GM21737 (cell line): Measurements from ENCODE around the gene KCTD15.
"Not testable (repeated sequence)": the region's sequence is repeated elsewhere in the genome, so short reads cannot be mapped to it uniquely, and the experiment has no call there.

Source experiments
- ATAC-seq: cut with Tn5 transposase; IDR thresholded peaks from one replicate; pipeline ENCODE4 v1.9.1; 2021; ENCODE audit warnings: mild to moderate bottlenecking, moderate library complexity; ENCODE audit not compliant: unreplicated experiment

Gene KCTD15

DNA sequence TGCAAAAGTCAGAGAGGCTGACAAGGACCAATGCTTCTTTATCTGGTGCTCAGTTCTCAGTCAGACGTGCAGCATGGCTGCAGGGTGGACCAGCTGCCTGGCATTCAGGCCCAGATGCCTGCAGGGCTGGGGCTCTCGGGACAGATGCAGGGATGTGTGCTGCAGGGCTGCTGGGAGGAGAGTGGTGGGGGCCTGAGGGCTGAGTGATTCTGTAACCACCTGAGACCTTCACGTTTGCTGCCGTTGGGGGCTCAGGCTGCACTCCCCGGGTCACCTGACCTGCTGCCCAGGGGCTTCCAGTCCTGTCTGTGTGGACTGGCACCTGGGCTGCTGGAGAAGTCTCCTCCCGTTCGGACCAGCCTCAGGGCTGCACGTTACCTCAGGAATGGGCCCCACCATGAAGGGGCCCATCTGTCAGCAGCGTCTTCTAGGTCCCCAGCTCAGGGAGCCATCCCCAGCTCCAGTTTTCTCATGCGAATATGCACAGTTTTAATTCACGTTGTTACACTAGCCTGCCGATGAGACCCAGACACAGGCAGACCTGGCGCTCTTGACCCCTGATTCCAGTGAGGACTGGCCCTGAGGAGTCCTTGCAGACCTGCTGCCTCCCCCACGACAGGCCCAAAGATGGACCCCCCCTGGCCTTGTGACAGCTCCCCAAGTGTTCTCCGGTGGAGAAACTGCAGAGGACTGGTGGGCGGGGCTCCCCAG, 16.9 kb downstream of the KCTD15 start:
- ATAC-seq = no peak

DNA sequence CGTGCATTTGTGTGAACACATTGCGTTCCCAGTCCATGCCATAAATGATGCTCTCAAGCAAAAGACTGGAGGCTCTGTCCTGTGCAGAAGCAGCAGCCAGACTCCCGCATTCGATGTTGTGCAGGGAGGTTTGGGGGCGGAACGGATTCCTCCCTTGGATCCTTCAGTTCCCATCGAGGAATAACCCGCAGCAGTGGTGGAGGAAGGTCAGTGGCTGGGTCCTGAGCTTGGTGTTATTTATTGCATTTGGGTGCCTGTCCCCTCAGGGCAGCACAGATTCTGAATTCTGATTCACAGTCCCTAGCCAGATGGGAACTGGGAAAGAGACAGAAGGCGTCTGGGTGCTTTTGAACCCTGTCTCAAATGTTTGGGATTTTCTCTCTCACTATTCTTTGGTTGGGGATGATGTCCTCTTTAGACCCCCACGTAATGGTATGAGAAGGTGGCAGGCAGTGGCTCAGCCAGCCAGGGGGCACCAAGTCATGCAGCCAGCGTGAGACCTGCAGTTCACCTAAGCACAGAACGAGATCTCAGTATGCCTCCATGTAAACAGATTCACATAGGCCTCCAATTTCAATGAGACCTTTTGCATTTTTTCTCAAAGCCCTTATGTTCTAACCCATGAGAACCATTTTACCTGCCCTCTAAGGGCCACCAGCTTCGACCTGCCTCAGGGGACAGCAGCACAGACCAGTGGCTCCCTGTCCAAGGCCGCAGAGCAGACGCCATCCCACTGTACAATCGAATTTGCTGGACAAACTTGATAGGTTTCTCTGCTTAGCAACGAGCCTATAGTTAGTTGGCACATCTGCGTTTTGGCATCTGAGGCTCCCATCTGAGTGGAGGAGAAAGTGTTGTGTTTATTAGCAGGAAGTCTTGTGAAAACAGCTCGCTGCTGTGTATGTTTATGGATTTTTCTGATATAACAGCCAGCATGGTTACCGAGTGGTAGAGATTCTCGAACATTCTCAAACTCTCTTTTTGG, 17.8 kb downstream of the KCTD15 start:
- no peak for ATAC-seq

DNA sequence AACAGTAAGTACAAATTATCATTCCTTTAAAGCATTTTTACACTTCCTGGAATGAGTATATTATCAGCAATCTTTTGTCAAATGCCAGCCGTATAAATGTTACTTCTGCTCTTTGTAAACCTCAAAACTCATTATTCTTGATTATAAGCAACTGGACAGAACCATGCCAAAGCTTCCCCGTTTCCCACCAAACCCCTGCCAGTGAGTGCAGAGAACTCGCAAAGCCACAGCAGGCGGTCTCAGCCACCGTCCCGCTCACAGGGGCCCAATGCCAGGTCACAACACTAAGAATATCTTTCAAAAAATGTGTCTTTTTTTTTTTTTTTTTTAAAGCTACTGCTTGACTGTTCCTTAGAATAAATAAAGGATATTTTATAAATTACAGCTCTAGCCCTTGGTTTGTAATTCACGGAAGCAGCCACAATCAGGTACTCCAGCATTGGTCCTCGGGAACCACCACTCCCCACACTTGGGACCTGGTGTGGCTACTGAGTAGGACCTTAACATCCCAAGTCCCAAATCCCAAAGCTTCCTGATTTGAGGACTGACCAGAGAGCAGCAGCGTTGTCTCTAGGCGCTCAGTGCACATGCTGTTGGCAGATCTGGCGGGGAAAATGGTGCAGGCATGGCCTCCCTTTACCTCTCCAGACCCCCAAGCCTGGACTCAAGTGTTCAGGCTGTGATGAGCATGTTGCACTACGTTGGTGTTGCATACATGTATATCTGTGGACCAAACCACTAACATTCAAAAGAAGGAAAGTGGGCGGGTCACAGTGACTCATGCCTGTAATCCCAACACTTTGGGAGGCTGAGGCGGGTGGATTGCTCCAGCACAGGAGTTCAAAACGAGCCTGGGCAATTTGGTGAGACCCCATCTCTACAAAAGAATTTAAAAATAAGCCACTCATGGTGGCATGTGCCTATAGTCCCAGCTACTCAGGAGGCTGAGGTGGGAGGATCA, 19.0 kb downstream of the KCTD15 start:
- ATAC-seq = no peak

DNA sequence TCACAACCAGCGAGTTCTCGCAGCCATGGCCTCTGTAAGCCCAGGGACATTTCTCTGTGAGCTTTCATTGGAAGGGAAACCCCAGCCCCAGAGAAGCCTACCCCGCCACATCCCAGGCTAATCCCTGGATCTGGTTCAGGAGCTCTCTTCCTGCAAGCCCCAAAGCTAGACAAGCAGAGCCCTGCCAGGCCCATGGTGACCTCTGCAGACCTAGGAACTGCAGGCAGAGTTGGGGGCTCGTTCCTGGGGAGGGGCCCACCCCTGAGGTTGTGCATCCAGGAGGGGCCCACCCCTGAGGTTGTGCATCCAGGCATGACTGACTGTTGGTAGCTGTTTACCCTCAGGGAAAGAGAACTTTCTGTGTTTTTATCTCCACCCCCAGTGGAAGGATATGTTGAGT, 21.7 kb downstream of the KCTD15 start:
- no peak for ATAC-seq

DNA sequence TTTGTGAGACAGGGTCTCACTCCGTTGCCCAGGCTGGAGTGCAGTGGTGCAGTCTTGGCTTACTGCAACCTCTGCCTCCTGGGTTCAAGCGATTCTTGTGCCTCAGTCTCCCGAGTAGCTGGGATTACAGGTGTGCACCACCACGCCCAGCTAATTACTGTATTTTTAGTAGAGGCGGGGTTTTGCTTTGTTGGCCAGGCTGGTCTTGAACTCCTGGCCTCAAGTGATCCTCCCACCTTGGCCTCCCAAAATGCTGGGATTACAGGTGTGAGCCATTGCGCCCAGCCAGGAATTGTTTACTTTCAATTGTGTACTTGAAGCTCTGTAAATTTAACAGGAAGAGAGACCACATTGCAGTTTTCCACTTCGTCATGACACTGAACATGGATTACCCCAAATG, 22.4 kb downstream of the KCTD15 start:
- ATAC-seq = not testable (repeated sequence)

DNA sequence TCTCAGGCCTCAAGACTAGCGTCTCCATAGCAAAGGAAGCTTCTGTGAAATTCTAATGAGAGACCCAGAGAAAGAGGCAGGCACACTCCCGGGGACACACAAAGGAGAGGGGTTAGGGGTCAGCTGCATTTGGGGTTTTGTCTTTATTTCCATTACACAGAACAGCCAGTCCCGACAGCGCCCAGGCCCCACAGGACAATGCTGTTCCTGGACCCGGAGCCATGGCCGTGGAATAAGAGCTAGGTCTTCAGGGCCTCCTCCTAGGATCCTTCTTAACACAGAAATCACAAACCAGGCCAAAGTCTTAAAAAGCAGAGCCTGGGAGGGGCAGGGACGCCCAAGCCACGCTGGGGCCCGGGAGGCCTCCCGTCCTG, 22.8 kb downstream of the KCTD15 start:
- no peak for ATAC-seq

DNA sequence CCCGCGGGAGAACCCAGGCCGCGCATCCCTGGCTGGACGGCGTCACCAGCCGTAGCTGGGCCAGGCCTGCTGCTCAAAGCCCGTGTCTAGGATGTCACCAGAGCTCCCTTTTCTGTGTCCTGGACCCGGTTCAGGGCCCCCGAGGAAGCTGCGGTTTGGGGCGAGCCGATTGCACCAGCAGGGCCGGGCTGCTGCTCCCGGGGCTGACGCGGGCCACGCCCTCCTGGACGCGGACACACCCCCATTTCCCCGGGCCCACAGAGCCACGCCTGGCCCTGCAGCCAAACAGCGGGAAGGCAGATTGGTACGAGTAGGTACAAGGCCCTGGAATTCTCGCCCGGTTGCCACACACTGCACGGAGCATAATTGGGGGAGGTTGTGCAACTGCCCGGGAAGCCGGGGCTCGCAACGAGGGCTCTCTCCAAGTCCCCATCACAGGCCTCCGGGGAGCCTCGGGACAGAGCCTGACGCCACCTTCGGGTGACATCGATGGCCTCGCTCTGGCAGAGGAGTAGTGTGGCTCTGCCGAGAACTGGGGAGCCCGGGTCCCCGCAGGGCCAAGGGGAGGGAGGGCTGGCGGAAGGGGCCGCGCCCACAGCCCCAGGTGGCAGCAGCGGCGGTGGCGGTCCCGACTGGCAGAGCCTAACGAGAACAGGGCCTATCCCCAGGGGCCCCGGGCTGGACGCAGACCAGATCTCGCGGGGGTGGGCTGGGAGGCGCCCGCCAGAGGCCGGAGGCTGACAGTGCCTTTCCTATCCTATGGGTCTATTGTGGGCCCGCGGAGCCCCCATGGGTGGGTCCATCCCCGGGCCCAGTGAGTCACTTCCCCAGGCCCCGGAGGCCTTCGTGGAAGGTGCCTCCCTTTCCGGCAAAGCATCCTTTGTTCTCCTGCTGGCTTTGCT, 23.5 kb downstream of the KCTD15 start:
- ATAC-seq = peak; percentile 64

DNA sequence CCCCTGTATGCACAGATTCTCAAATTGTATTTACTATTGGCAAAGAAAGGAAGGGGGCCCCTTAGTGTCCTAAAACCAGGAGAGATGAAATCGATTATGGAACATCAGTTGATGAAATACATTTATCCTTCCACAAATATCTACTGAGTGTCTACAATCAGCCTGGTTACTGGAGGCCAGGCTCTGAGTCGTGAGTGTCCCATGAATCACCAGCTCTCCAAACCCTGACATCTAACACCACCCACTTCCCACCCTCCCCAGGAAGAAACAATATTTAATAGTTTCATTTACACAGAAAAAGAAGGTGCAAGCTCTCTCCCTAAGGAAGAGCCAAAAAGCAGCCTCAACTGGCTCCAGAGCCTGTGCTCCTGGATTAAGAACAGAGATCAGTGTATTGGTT, 25.2 kb downstream of the KCTD15 start:
- no peak for ATAC-seq

DNA sequence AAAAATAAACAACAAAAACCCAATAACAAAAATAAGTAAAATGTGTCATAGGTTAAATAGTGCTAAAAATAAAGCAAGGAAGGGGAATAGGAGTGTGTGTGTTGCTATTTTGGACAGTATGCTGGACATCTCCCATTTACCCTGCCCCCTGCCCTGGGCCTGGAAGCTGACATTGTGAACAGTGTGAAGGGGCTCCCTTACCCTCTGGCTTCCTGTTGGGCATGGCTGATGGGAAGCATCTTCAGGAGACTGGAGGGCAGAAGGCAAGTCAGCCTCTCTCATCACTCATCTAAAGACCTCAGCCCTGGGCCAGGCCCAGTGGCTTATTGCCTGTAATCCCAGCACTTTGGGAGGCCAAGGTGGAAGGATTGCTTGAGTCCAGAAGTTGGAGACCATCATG, 26.7 kb downstream of the KCTD15 start:
- ATAC-seq = no peak

DNA sequence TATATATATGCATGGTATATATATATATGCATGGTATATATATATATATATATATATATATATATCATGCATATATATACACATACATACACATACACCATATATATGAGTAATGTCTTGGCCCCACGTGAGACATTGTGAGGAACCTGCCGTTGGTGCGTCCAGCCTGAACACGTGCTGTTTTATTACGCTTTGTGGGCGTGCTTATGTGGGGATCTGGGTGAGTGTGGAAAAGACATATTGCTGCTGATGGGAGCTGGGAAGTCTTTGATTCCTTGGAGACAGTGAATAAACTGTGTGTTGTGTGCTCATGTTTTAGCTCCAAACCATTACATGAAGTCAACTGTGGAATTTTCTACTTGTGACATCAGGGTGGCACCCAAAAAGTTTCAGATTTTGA, 28.9 kb downstream of the KCTD15 start:
- no peak for ATAC-seq

DNA sequence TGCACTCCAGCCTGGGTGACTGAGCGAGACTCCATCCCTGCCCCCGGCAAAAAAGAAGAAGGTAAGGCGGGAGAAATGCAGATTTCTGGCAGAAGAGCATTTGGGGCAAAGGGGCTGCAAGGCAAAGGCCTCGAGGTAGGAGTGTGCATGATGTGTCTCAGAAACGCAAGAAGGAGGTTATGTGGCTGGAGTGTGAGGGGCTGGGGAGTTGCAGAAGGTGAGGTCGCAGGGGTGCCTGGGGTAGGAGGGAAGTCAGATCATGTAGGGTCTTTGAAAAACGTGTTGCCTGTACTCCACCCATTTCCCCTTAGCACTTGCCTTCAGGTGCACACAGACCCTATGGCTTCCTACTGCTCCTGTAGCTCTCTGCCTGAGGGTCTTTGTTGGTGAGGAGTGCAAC, 29.9 kb downstream of the KCTD15 start:
- no peak for ATAC-seq

DNA sequence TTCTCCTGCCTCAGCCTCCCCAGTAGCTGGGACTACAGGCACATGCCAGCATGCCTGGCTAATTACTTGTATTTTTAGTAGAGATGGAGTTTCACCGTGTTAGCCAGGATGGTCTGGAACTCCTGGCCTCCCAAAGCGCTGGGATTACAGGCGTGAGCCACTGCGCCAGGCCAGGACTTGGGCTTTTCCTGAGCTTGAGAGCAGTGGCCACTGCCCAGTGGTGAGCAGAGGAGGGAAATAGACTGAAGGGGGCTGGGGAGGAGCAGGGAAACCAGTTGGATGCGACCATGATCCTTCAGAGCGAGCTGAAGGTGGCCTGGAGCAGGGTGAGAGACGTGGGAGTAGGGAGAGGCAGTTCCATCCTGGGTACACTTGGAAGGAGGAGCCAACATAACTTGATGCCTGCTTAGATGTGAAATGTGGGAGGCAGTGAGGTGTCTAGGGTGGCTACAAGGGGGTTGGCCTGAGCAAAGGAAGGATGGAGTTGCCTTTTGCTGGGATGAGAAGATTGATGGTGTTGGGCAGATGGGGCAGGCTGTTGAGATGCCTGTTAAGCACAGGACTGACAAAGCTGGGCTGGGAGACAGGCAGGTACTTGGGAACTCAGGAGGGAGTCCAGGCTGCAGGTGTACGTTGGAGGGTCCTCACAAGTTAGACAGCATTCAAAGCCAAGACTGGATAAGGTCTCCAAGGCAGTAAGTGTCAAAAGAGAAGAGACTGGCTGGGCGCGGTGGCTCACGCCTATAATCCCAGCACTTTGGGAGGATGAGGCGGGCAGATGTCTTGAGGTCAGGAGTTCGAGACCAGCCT, 31.8 kb downstream of the KCTD15 start:
- ATAC-seq = no peak

DNA sequence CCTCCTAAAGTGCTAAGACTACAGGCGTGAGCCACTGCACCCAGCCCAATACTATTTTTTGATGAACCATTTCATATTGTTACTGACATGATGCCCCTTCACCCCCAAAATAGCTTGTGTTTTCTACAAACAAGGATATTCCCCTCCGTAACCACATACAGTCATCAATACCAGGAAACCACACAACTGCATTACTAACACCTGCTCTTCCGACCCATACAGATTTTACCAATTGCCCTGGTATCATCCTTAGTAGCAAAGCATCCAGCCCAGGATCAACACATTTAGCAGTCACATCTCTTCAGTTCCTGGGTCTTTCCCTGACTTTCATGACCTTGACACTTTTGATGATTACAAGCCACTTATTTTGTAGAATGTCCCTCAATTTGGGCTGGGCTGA, 33.6 kb downstream of the KCTD15 start:
- no peak for ATAC-seq

DNA sequence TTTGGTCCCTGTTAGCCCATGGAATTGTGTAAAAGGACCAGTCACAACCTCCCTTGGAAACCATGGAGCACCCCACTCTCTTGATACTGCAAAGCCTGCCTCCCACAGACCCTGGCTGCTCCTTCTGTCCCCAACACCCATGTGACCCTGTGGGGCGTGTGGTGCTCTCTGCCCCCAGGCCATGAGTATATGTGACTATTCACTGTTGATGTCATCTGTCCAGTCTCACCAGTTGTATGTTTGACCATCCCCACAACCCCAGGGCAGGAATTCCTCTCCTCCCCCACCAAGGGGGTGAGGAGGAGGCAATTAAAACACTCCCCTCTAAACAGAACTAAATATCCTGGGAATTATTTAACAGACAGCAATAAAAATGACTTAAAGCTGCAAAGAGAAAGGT, 35.2 kb downstream of the KCTD15 start:
- no peak for ATAC-seq

DNA sequence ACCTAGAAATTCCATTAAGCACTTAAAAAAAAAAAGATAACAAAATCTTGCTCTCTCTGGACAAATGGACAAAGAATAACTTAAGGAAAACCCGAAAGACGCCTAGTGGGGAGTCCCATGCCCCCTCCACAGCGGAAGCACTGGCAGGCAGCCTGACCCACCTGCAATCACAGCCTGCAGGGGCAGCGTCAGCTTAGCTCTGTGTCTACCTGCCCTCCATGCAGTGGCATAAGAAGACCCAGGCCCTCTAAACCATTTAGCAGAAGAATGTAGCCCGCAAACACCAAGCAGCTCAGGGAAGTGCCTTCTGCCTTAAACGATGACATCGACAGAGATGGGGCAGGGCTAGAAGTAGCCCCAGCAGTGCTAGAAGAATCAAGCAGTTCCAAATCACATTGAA, 36.0 kb downstream of the KCTD15 start:
- ATAC-seq = no peak

DNA sequence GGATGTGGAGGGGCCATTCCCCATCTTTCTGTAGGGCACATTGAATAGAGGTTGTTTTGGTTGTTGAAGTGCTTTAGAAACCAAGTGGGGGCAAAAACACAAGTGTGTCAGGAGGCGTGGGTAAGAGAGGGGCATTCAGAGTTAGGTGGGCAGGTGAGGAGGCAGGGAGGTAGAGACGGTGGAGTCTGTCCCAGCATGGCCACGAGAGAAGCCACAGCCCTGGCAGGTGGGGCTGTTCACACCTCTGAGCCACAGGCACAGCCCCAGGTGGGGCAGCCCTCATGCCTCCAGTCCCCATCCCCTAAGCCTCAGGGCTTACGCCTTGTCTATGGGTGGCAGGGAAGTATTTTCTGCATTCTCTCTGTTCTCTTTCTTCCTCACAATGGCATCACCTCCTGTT, 43.7 kb downstream of the KCTD15 start:
- no peak for ATAC-seq

DNA sequence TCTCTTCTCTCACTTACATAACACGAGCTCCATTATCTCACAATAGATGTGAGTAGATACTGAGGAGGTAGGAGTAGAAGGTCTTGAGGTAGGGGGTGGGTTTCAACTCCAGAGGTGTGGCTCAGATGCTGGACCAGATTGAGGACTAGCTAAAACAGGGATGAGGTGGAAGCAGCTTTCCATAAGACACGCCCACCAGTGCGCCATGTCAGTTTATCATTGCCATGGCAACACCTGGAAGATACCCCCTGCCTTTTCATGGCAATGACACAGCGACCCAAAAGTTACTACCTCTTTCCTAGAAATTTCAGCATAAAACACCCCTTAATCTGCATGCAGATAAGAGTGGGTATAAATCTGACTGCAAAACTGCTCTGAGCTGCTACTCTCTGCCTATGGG, 44.1 kb downstream of the KCTD15 start:
- no peak for ATAC-seq

DNA sequence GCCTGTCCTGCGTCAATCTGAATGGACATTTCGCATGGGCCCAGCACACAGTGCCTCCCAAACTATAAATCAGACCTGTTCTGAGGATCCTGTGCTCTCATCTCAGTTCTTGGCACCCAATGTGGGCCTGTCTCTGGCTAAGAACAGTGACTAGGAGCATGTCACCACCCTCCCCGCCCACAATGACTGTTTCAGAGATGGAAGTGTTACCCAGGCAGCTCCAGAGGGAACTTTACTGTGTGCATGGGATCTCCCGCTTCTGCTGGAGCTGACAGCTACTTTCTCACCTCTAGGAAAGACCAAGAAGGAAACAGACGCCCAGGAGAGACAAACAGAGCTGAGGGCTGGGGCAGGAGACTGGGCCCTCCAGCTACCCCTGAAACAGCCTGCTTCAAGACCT, 45.0 kb downstream of the KCTD15 start:
- no peak for ATAC-seq

DNA sequence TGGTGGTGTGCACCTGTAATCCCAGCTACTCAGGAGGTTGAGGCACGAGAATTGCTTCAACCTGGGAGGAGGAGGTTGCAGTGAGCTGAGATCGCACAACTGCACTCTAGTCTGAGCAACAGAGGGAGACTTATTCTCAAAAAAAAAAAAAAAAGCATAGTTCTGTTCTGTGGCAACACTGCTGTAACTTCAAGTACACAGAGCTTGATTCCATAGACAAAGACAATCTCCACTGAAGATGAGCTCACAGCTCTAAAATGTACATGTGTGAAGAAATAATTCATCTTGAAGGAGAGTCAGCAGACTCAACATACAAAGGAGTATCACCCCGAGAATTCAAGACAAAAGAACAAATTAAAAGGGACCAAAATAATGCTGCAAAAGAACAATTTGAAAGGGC, 47.8 kb downstream of the KCTD15 start:
- ATAC-seq = no peak
